ENCODE measurements around the gene BRD4.
"Not testable (repeated sequence)": the region's sequence is repeated elsewhere in the genome, so short reads cannot be mapped to it uniquely, and the experiment has no call there.

- TF ChIP-seq POLR2A (IDR thresholded peaks at IDR 0.05; ENCODE audit: low read depth); CTCF (IDR thresholded peaks at IDR 0.05): not testable (repeated sequence)
Measured at GRCh38 chr19:15363048-15363447, 30.7 kb upstream of the BRD4 start.

Measured in esophagus muscularis mucosa (tissue), 3 donors.